Panc1 (cell line): ENCODE results near the gene RAB3GAP2. TPM values are rescaled to one million over a fixed set of nuclear protein-coding genes. Genes with fewer than 3 reads are reported as not detected.

Experiments
- ATAC-seq: fragments of 200-7000 bp; cut with Tn5 transposase; 2 replicates; pipeline ENCODE4 v1.9.1; 2020; ENCODE audit warnings: mild to moderate bottlenecking, moderate library complexity
- BruUV-seq: library from RNA; stranded (reverse); fragments of 400-500 nt; replicated peaks from 2 replicates; lab custom pipeline; 2021; lab: Mats Ljungman, UMichigan
- CTCF ChIA-PET: fragments of 300-600 bp; sonication (Branson Sonifier 250); formaldehyde crosslinking; loops from one replicate; lab custom pipeline; 2022; ENCODE audit warnings: antibody characterized with exemption; lab: Charles Lee
- POLR2A ChIA-PET: fragments of 300-600 bp; sonication (Branson Sonifier 250); formaldehyde crosslinking; loops from one replicate; lab custom pipeline; 2022; ENCODE audit warnings: antibody characterized with exemption; lab: Charles Lee
- DNase-seq: peaks from one replicate; pipeline ENCODE4 v3.0.0-alpha.2; 2010; ENCODE audit warnings: low read depth, low spot score
- H3K27ac ChIP-seq: 2 replicates; pipeline ENCODE4 v1.5.1; 2011; ENCODE audit warnings: mild to moderate bottlenecking, low read length, inconsistent platforms
- H3K27me3 ChIP-seq: fragments of 200-500 bp; sonication (Bioruptor generic); 2 replicates; pipeline ENCODE4 v1.6.0; 2014; ENCODE audit warnings: low read length, inconsistent platforms; ENCODE audit not compliant: control insufficient read depth, insufficient read depth
- H3K36me3 ChIP-seq: fragments of 200-500 bp; sonication (Bioruptor generic); 2 replicates; pipeline ENCODE4 v1.5.1; 2014; ENCODE audit warnings: inconsistent platforms, mild to moderate bottlenecking, low read length, moderate library complexity; ENCODE audit not compliant: control insufficient read depth, insufficient read depth
- H3K4me1 ChIP-seq: 2 replicates; pipeline ENCODE4 v1.5.1; 2011; ENCODE audit warnings: inconsistent platforms, mild to moderate bottlenecking, low read length, moderate library complexity; ENCODE audit not compliant: control insufficient read depth, insufficient read depth
- H3K4me3 ChIP-seq, 2 experiments: 2 replicates each; pipeline ENCODE4 v1.5.1; 2011 to 2012; ENCODE audit warnings: low read depth in 2 of 2, low read length in 2 of 2, mild to moderate bottlenecking in 2 of 2, inconsistent platforms in 1 of 2, moderate library complexity in 1 of 2
- H3K9me3 ChIP-seq: fragments of 200-500 bp; sonication (Bioruptor generic); 2 replicates; pipeline ENCODE4 v1.5.1; 2014; ENCODE audit warnings: low read depth, mild to moderate bottlenecking, inconsistent platforms, low read length, moderate library complexity; ENCODE audit not compliant: control insufficient read depth, insufficient read depth
- CTCF ChIP-seq: fragments of 450-650 bp; IDR thresholded peaks from 2 replicates; pipeline ENCODE4 v1.5.1; 2017; ENCODE audit warnings: mild to moderate bottlenecking
- POLR2AphosphoS5 ChIP-seq: IDR thresholded peaks from 2 replicates; pipeline ENCODE4 v1.6.1; 2012; ENCODE audit warnings: mild to moderate bottlenecking, low read depth, low read length, moderate library complexity
- REST ChIP-seq, 2 experiments: IDR thresholded peaks; 2 replicates each; pipeline ENCODE4 v1.6.1; 2011 to 2012; ENCODE audit warnings: low read depth in 2 of 2, control low read depth in 1 of 2, low read length in 1 of 2, mild to moderate bottlenecking in 1 of 2, moderate library complexity in 1 of 2; ENCODE audit not compliant: insufficient read depth in 1 of 2
- SIN3A ChIP-seq: IDR thresholded peaks from 2 replicates; pipeline ENCODE4 v1.6.1; 2012; ENCODE audit warnings: low read depth, mild to moderate bottlenecking, low read length, moderate library complexity, borderline replicate concordance; ENCODE audit not compliant: insufficient read depth
- TCF7L2 ChIP-seq: IDR thresholded peaks from 2 replicates; pipeline ENCODE4 v1.6.1; 2011; ENCODE audit warnings: mild to moderate bottlenecking, low read depth, low read length, inconsistent platforms
- in situ Hi-C: cut with HindIII; loops from 2 replicates; pipeline ENCODE4 v1.10.0; 2016; ENCODE audit warnings: low sequenced_read_pairs, low pct_unique_long_range_greater_than_20kb
- intact Hi-C: fragments of 100-400 bp; cut with micrococcal nuclease; formaldehyde crosslinking; loops from one replicate; pipeline ENCODE4 v1.10.0; 2022; ENCODE audit not compliant: unreplicated experiment
- total RNA-seq: library from RNA; stranded (reverse); gene quantifications from one replicate; pipeline ENCODE4 v1.2.1, GENCODE V29; 2021; ENCODE audit not compliant: unreplicated experiment

Gene RAB3GAP2
- total RNA-seq, 1 experiment from 2014 or later = 39.0 TPM

GRCh38 chr1:220149742-220150141, 122.5 kb downstream of the RAB3GAP2 start:
- H3K9me3 ChIP-seq = no peaks in the 10 kb centered on the region
- no peak overlapping the region for H3K4me3 ChIP-seq
- peaks cover 41% of the 10 kb centered on the region for H3K36me3 ChIP-seq
- TF ChIP-seq POLR2AphosphoS5 (no peak), TCF7L2 (no peak), CTCF (no peak), SIN3A (no peak), REST (IDR thresholded peaks at IDR 0.05; ENCODE audit: insufficient read depth in 1 of 2, low read depth in 2 of 2, low read length in 1 of 2) (no peak)
- no peaks in the 10 kb centered on the region for H3K4me1 ChIP-seq
- no TSS peak for BruUV-seq
- ATAC-seq (no peak), DNase-seq (no peak)
- H3K27ac ChIP-seq = no peak overlapping the region
- intact Hi-C loops (no loop called here), in situ Hi-C loops (no loop called here)
- CTCF ChIA-PET = no interaction called here
- H3K27me3 ChIP-seq = no peaks in the 10 kb centered on the region
- POLR2A ChIA-PET = no interaction called here

GRCh38 chr1:220144051-220144450, 128.2 kb downstream of the RAB3GAP2 start:
- no peak overlapping the region for H3K27ac ChIP-seq
- in situ Hi-C loops (no loop called here), intact Hi-C loops (no loop called here)
- DNase-seq (no peak), ATAC-seq (no peak)
- H3K4me3 ChIP-seq = no peak overlapping the region
- H3K27me3 ChIP-seq = no peaks in the 10 kb centered on the region
- peaks cover 37% of the 10 kb centered on the region for H3K36me3 ChIP-seq
- POLR2A ChIA-PET = no interaction called here
- no TSS peak for BruUV-seq
- CTCF ChIA-PET = no interaction called here
- H3K4me1 ChIP-seq = no peaks in the 10 kb centered on the region
- H3K9me3 ChIP-seq = no peaks in the 10 kb centered on the region
- TF ChIP-seq REST (IDR thresholded peaks at IDR 0.05; ENCODE audit: insufficient read depth in 1 of 2, low read depth in 2 of 2, low read length in 1 of 2) (no peak), SIN3A (no peak), CTCF (no peak), TCF7L2 (no peak), POLR2AphosphoS5 (no peak)
